GM18519 (cell line): ENCODE results near the gene EPSTI1.

Experiments
- ATAC-seq: cut with Tn5 transposase; IDR thresholded peaks from one replicate; pipeline ENCODE4 v1.9.1; 2021; ENCODE audit warnings: mild to moderate bottlenecking, moderate library complexity; ENCODE audit not compliant: unreplicated experiment, low FRiP score

The EPSTI1 gene

GRCh38 chr13:42976066-42976465 lies 16.0 kb downstream of the EPSTI1 start:
- ATAC-seq: no peak

- ATAC-seq: no peak
Measured at GRCh38 chr13:42973581-42973980, 18.5 kb downstream of the EPSTI1 start.

DNA sequence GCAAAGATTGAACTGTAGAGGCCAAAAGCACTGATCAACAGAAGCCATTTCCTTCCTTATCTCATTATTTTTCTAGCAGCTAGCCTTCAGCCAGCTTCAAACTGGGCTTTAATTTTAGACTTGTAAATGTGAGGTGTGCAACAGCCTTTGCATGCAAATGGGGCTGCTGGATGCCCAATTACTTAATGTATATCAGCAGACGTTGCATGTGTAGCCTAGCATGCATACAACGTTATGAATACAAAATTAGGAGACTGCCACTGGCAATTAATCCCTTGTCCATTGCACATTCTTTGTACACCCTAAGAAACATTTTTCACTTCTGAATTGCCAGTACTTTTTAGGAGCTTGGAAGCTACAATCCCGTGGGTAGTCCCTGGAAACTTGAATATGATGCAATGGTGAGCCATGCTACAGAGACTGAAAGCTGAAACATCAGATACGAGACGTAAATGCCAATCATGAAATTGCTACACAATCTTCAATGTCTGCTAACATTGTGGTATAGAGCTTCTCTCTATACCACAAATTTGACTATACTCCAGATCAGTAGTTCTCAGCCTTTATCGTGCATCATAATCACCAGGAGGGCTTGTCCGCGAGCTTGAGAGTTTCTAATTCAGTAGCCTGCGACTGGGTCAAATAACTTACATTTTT lies 20.2 kb downstream of the EPSTI1 start:
- no peak for ATAC-seq

DNA sequence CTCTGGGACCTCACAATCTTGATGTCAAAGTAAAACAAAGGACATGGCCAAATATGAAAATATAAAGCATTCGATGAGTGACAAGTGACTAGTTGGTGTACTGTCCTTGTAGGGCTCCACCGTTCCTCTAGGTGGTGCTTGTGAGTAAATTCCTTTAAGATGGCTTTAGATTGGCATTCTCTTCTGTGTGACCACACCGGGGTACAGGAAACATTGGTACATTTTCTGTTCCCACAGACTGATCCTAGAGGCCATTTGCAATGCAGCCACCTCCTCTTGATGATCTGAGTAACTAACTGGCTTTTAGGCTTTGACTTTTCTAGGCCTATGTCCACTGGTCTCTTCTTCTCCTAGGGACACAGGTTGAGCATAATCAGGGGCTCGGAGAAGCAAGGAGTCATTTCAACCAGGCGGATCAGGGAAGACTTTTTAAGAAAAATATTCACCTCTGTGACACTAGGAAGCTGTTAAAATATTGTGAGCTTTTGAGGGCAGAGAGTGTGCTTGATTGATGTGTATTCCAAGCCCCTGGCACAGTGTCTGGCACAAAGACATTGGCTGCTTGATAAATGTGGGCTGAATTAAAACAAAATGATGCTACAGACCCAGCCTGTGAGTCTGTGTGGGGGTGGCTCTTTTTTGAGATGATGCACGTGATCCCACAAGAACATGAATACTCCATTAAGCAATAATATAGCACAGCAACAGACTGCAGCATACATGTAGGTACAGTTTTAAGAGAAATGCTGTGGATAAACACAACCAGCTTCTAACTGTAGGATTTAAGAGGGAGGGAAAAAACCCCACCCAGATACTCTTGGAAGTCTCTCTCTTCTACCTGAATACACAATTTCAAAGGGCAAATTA lies 21.0 kb downstream of the EPSTI1 start:
- ATAC-seq: peak; percentile 48

DNA sequence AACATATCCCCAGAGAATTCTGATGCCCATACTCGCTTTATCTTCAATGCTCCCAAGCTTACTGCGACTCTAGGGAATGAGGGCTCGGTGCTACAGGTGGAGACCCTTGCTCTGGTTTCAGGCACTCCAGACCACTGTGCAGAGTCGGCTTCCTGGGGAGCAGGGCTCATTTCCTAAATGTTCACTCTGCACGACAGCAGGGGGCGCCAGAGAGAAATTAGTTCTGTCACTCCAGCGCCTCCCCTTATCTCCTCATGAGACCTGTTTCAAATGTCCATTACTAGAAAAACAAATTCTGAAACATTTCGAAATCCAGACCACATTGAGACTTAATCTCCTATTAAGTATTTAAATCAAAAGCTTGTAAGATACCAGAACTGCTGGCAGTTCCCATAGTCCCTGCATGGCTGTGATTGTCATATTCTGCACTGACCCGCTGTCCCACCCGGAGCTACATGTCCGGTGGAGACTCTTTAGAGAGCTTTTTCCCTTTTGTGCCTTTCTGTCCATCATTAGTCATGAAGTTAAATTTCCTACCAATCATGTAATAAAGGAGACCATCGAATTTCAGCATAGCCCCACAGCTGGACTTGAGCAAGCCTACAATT lies 22.4 kb downstream of the EPSTI1 start:
- no peak for ATAC-seq

GRCh38 chr13:42968906-42969305 lies 23.1 kb downstream of the EPSTI1 start:
- no peak for ATAC-seq

DNA sequence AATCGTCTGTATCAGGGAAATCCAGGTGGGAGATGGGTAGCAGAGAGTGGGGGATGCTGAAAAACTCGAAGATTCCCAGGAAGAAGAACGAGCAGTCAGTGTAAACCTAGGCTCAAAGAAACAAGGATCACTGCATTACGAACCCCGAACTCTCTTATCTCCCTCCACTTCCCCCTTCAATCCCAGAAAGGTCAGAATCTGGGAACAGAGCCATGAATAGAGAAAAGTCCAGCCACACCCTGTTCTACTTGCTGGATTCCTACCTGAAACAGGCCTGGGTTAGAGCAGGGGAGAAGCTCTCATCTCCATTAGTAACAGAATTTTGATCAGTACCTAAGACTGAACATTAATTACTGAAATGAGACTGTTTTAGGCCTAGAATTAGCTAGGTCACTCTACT lies 24.4 kb downstream of the EPSTI1 start:
- no peak for ATAC-seq

- no peak for ATAC-seq
Measured at GRCh38 chr13:42965281-42965680, 26.8 kb downstream of the EPSTI1 start.

DNA sequence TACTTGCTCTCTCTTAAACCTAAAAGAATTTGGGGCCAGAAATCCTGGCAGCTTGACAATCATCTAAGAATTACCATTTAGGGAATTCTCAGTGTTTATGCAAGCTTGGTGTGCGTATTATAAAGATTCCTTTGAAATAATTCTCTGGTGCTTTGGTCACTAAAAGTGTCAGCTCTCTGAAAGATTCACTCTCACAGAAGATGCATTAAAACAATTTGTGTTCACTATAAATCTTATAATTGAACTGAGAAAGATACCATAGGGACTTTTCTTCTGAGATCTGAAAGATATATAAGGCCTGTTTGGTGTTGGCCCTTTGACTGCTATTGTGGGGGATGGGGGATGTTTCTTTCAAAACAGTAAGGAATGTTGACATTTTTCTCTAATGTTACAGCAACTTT lies 27.3 kb downstream of the EPSTI1 start:
- no peak for ATAC-seq

- no peak for ATAC-seq
Measured at GRCh38 chr13:42959615-42960014, 32.4 kb downstream of the EPSTI1 start.

DNA sequence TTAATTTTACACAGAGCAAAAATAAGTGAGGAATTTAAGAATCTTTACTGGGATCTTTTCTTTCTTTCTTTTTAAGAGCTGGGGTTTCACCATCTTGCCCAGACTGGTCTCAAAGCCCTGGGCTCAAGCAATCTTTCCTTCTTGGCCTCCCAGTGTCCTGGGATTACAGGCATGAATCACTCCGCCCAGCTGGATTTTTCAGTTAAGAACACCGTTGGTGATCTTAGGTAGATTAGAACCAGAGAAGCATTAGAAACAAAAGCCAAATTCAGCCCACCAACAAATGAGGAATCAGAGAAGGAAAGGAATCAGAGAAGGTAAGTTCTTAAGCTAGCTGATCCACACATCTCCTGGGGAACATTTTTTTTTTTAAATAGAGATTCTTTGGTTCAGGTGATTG lies 34.2 kb downstream of the EPSTI1 start:
- ATAC-seq: no peak

DNA sequence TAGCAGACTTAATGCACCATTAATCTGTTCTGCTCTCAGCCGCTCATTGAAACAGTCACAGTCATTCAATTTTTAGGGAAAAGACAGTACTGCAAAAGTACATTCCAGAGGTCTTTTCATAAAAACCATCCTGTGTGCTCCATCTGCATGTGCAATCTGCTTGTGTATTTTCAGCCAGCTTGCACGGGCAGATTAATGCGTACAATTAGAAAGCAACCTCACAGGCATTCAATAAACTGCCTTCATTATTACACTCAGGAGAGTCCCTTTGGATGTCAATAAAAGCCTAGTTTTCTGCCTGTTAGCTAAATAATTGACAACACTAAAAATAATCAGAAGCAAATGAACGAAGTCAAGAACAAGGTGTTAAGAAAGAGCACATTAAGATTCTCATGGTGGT lies 41.9 kb downstream of the EPSTI1 start:
- no peak for ATAC-seq

DNA sequence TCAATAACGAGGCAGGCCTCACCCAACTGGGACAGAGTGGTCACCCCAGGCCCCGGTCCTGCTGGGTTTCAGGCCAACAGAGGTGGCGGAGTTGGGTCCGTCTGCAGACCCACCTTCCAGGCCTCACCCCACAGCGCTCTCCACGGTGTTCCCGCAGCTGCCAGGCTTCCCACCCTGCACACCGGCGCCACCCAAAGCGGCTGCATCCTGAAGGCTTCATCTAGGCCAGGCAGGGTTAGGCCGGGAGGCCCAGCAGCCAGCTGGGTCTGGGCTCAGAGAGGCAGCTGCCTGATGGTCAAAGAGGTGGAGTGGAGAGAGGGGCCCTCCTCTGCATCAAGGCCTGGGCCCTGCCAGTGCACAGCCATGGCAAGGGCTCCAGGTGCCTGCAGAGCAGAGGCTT lies 44.1 kb downstream of the EPSTI1 start:
- no peak for ATAC-seq

DNA sequence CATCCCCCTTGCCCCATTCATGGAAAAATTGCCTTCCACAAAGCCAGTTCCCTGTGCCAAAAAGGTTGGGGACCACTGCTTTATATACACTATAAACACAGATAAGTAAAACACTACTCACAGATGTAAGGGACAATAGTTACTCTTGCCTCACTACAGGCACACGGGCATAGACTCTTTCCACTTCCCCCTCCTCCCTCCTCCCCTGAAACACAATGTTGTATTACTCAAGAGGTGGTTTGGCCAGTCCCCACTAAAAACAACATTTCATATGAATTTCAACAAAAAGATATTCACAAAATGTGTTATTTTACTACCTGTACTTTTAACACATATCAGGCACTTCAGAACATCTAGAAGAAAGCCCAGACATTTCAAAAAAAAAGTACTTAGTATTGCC lies 45.1 kb downstream of the EPSTI1 start:
- ATAC-seq: no peak

- no peak for ATAC-seq
Measured at GRCh38 chr13:42929886-42930535, 62.0 kb downstream of the EPSTI1 start.

DNA sequence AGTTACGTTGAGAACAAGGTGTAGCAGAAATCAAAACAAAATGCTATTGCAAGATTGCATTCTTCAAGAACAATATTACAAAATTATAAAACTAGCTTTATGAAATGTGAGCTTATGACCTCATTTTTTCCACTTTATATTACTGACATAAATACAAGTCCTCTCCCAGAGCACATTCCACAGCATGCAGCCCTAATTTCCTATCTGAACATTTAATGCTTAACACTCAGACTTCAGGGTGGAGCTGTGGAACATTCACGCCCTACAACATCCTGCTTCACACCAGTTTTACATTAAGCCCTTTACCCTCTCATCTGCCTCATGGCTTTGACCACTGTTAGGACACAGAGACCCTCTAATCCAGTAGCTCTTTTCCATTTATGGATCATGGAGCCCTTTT lies 65.5 kb downstream of the EPSTI1 start:
- no peak for ATAC-seq

DNA sequence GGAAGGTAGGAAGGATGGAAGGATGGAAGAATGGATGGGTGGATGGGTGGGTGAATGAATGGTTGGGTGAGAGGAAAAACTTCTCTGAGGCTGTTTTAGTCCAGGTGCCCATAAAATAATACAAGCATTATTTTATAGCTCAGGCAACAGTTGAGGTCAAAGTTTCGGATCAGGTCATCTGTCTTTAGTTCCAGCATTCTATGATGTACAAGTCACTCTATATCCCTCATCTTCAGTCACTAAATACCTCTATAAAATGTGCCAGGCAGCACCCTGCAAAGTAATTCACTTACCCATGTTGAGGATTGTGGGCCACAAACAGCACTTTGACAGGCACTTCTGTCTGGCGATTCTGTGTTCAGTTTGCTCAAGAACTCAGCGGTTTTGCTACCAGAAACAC lies 66.0 kb downstream of the EPSTI1 start:
- no peak for ATAC-seq

GRCh38 chr13:42925626-42926025 lies 66.4 kb downstream of the EPSTI1 start:
- no peak for ATAC-seq

GRCh38 chr13:42924344-42924743 lies 67.7 kb downstream of the EPSTI1 start:
- no peak for ATAC-seq

DNA sequence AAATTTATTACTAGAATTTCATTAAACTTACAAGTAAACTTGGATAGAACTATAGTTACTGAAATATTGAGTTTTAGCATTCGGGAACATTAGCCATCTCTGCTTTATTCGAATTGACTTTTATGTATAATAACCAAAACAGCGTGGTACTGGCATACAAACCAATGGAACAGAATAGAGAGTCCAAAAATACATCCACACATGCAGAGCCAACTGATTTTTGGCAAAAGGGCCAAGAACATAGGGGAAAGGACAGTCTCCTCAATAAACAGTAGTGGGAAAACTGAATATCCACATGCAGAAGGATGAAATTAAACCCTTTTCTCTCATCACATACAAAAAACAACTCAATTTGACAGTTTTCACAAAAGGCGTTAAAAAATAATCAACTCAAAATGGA lies 84.3 kb downstream of the EPSTI1 start:
- ATAC-seq: no peak

DNA sequence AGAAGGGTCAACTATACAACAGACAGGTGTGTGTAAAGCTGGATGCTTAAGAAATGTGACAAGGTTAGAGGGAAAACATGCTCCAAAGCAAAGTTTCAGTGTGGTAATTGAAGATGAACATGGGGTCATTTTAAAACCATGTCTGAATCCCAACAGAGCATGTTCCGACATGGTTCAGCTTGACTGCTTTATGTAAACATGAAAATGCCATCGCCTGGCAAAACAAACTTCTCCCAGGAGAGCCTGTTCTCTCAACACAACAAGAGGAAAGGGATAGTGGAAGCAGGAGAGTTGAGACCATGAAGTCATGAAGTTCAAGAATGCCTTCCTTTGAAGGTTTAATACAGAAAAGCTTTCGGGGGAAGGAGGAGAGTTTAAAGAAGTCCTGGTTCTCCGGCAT lies 85.8 kb downstream of the EPSTI1 start:
- no peak for ATAC-seq
